ENCODE data around the gene ZBTB7C.

Gene ZBTB7C

DNA sequence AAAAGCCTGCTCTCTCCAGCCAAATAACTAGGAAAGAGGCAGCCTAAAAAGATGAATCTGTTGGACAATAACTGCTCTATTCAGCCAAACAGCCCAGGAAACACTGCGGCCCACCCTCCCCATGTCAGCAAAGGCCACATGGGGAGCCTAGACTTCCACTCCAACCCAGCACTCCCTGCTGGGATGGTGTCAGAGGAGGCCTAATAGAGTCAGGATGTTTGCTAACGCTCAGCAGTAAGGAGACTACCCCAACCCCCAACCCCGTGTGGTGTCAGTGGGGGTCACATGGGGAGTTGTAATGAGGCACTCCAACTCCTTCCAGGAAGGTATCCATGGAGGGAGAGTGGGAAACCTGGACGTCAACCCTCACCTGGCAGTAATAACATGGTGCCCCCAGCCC, 41.6 kb downstream of the ZBTB7C start:
- TF ChIP-seq, protein P1, sequence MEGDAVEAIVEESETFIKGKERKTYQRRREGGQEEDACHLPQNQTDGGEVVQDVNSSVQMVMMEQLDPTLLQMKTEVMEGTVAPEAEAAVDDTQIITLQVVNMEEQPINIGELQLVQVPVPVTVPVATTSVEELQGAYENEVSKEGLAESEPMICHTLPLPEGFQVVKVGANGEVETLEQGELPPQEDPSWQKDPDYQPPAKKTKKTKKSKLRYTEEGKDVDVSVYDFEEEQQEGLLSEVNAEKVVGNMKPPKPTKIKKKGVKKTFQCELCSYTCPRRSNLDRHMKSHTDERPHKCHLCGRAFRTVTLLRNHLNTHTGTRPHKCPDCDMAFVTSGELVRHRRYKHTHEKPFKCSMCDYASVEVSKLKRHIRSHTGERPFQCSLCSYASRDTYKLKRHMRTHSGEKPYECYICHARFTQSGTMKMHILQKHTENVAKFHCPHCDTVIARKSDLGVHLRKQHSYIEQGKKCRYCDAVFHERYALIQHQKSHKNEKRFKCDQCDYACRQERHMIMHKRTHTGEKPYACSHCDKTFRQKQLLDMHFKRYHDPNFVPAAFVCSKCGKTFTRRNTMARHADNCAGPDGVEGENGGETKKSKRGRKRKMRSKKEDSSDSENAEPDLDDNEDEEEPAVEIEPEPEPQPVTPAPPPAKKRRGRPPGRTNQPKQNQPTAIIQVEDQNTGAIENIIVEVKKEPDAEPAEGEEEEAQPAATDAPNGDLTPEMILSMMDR (IDR thresholded peaks at IDR 0.05; ENCODE audit: extremely low read depth, missing control alignments) = no peak
- no peak for DNase-seq (ENCODE audit: low spot score)

- TF ChIP-seq, protein P1 (IDR thresholded peaks at IDR 0.05; ENCODE audit: extremely low read depth, missing control alignments) = no peak
- no peak for DNase-seq (ENCODE audit: low spot score)
These were observed 43.2 kb downstream of the ZBTB7C start for GRCh38 chr18:48365965-48366364.

- no peak for DNase-seq (ENCODE audit: low spot score)
- TF ChIP-seq, protein P1 (IDR thresholded peaks at IDR 0.05; ENCODE audit: extremely low read depth, missing control alignments) = no peak
These were observed 45.0 kb downstream of the ZBTB7C start for GRCh38 chr18:48364146-48364545.

GRCh38 chr18:48363175-48363574, 46.0 kb downstream of the ZBTB7C start:
- TF ChIP-seq, protein P1 (IDR thresholded peaks at IDR 0.05; ENCODE audit: extremely low read depth, missing control alignments) = no peak
- DNase-seq (ENCODE audit: low spot score) = no peak

DNA sequence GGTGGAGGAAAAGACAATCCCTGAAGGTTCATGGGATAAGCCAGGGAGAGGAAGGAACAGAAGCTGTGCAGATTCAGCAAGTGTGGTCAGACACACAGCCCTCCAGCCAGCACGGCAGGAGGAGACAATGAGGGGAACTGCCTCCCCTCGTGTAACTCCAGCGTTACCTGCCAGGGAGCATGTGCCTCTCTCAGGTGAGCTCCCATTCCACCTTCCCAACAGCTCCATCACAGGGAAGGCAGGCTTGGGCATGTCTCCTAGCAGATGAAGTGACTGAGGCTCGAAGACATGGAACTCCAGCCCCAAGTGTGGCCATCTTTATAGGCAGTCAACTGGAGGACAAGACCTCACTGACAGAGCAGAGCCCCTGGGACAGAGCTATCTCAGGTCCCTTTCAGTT, 47.4 kb downstream of the ZBTB7C start:
- TF ChIP-seq, protein P1 (IDR thresholded peaks at IDR 0.05; ENCODE audit: extremely low read depth, missing control alignments) = no peak
- no peak for DNase-seq (ENCODE audit: low spot score)

DNA sequence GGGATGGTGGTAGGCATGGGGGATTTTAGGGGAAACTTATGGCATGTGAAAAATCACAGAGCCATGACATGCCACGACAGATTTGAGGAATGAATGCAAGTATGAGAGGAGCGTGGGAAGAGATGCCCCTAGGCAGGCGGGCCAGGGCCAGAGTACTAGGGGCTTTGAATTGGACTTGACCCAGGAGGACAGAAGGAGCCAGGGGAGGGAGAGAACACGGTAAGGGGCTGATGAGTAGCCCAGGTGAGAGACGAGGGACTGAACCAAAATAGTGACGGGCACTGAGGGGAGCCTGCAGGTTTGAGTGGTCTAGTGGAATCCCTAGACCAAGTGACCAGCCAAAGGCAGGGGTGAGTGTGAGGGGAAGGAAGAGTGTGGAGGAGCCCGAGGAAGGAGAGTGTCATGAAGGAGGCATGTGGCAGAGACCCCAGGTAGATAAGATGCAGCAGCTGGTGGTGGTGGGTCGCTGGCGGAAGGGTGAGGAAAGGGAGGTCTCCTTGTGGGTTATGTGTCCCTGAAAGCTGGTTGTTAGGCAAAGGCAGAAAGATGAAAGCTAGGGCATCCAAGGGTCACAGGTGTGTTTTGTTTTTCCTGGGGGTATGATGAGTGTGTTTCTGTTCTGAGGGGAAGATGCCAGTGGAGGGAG, 48.7 kb downstream of the ZBTB7C start:
- TF ChIP-seq, protein P1 (IDR thresholded peaks at IDR 0.05; ENCODE audit: extremely low read depth, missing control alignments) = no peak
- no peak for DNase-seq (ENCODE audit: low spot score)

DNA sequence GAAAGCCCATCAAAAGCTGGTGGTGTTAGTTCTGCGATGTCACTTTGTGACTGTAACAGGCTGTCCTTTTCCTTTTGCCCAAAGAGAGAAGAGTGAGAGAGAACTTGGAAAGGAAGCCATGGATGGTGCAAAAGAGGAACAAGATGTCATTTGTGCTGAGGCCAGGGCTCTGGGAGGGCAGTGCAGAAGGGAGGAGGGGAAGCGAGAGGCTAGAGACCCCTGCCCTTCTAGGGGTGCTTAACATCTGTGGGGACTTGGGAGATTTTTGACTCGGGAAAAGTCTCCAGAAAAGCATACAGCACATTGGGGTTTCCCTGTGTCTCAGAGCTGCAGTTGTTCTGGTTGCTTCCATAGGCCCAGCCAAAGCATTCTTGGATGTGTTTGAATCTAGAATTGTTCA, 49.6 kb downstream of the ZBTB7C start:
- no peak for DNase-seq (ENCODE audit: low spot score)

More for the DNA sequence above, 49.6 kb downstream of the ZBTB7C start:
- TF ChIP-seq, protein P1 (IDR thresholded peaks at IDR 0.05; ENCODE audit: extremely low read depth, missing control alignments) = no peak
